Stimulated activated CD8-positive, alpha-beta memory T cell treated with anti-CD3 and anti-CD28 coated beads, Interleukin-2, amount 100 ng/mL, for 1 hour (primary cell): ENCODE measurements around the gene TMPRSS3.

ENCODE experiments used
- DNase-seq, 2 donors: peaks; one replicate each; pipeline ENCODE4 v3.0.0-alpha.2; 2020; ENCODE audit warnings: low read depth in 2 of 2

TMPRSS3 gene

DNA sequence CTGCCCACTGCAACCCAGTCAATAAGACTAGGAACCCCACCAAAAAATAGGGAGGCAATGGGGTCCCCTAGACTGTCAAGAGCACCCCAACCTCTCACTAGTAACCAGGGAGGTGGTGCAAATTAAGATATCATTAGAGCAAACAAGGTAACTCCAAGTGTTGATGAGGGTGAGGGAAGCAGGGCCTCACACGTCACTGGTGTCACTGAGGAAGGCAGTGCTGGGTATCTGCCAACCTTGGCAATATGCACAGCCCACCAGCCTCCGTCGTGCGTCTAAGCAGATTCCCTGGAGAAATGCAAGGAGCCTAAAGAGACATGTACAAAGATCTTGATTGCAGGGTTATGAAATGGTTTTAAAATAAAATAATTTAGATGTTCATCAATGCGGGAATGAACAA, 11.6 kb upstream of the TMPRSS3 start:
- no peak for DNase-seq

- no peak for DNase-seq
Measured at GRCh38 chr21:42406866-42407265, 11.0 kb upstream of the TMPRSS3 start.

- DNase-seq: no peak
Measured at GRCh38 chr21:42406201-42406621, 10.4 kb upstream of the TMPRSS3 start.

GRCh38 chr21:42405064-42406013, 9.5 kb upstream of the TMPRSS3 start:
- DNase-seq: no peak

GRCh38 chr21:42404539-42404938, 8.7 kb upstream of the TMPRSS3 start:
- DNase-seq: no peak

DNA sequence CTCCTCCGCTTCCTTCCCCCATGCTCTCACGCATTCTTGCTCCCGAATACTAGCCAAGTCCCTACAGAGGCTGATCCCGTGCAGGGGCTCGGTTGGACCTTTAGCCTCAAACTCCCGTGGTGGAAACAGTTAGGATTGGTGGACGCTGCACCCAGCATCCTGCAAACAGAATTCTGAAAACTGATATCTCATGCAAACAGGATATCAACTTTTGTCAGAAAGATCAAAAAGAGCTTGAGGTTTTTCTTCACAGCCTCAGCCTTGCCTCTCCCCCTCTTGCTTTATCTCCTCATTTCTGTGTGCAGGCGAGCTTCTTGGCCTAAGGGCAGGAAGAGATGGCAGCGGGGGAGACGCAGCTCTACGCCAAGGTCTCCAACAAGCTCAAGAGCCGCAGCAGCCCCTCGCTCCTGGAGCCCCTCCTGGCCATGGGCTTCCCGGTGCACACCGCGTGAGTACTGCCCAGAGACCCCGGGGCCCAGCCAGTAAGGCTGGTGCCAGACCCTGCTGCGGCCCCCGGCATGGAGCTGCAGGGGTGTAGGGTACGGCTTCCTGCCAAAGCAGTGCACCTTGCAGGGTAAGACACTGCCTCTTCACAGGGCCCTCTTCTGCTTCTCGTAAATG, 7.9 kb upstream of the TMPRSS3 start, which contains the start of gene UBASH3A:
Gene UBASH3A, plus strand, starts transcription at position 292 of the 621 bp plus-strand sequence. Its CDS starts 44 bp downstream, at position 336.
- DNase-seq: no peak

DNA sequence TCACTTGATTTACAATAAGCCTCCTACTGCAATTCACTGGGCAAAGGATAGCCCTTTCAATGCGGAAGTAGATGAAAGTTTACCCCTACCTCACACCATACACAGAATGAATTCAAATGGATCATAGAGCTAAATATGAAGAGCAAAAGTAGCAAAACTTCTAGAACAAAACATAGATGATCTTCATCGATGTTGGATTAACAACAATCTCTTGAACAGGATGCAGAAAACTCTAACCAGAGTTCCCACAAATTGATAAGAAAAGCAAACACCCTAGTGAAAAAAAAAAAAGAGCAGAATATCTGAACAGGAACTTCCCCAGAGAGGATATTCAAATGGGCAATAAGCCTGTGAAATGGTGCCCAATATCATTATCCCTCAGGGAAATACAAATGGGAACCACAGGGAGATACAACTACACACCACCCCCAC, 6.0 kb upstream of the TMPRSS3 start:
- no peak for DNase-seq

GRCh38 chr21:42401154-42401553, 5.3 kb upstream of the TMPRSS3 start:
- DNase-seq: no peak

GRCh38 chr21:42400525-42400924, 4.7 kb upstream of the TMPRSS3 start:
- no peak for DNase-seq

DNA sequence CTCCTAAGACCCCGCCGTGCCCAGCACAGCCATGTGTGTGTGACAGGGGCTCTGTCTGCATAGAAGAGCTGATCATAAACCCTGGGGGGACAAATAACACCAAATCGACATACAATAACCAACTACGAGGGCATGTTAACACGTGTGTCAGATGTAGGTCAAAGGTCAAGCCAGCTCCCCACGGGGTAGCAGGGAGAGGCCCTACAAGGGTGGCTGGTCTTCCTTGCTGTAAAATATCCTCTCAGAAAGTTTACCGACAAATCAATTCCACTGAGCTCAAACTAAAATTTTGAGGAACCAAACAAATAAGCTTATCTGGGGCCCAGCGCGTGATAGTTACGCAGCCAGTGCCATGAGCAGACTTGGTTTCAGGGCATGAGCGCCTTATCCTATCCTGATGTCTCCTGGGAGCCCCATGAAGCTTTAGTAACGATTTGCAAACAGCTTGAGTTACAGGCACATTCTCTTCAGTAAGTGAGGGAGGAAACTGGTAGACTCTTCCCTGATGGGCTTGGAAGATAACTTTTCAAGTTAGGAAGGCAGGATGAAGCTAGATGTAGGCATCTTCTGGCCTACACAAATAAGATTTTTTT, 2.7 kb upstream of the TMPRSS3 start:
- no peak for DNase-seq

GRCh38 chr21:42397746-42398394, 2.0 kb upstream of the TMPRSS3 start:
- no peak for DNase-seq

DNA sequence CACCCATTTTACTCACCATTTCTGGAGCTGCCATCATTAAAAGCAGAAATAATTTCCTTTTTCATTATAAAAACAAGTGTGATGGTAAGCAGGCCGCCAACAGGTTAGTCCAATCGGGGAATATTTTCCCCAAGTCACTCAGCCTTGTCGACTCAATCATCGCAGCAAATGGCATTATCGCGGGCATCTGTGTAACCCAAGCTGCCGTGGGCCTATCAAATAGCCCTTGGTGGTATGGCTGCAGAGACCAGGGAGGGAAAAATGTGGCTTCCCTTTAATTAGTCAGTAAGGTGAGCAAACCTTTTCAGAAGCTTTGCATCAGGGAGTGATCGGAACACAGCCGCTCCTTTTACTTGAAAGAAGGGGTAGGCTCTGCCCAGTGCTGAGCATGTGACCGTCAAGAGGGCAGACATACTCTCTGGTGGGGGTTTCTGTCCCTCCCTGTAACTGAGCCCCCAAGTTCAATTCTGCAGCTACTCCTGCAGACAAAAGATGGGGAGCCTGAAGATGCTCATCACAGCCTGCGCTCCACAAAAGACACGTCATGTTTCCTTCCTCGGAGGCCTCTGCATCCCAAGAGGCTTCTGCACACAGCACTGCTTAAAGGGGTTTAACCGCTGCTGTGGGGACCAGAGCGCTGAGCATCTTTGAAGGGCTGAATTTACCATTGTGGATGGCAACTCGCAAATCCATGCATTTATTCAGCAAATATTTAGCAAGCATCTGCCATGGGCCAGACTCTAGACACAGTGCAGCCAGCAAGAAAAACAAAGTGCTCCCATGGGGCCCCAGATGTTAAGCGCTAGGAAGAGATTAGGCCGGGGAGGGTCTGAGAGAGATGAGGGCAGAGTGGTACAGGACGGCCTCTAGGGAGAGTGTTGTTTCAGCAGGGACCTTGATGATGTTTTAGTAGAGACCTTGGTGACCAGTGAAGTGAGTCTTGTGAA, 1.2 kb upstream of the TMPRSS3 start:
- no peak for DNase-seq

DNA sequence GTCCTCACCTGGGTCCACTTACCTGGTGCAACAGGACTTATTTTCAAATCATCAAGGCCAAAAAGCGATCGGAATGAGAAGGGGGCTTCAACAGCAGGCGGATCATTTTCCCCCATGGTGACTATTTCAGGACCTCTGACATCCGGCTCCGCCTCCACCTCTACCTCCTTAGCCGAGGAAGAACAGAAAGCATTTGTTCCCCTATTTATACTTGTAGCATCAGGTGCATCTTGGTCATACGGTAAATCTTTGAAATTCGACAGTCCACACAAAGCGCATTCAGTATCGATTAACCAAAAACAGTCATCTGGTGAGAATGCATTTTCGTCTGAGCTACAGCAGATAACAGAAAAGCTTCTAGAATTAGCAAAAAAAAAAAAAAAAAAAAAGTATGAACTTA, 550 bp downstream of the TMPRSS3 start:
- DNase-seq: no peak

- DNase-seq: no peak
Measured at GRCh38 chr21:42393443-42393950, 2.4 kb downstream of the TMPRSS3 start.

GRCh38 chr21:42392731-42393442, 3.0 kb downstream of the TMPRSS3 start:
- DNase-seq: no peak

DNA sequence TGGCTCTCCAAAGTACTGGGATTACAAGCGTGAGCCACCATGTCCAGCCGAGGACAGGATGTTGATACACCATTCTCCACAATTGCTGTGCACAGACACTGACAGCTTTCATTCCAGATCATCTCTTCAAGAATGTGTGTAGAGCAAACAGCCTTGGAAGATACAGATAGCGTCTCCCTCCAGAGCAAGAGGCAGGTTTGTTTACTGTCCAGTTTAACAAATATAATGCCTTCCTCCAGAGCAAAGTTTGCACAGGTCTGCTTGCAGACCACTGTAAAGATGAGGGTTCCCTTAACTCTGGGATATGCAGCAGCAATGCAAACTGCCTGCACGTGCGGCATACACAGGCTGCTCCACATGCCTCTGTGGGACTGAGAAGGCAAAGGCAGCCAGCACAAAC, 4.6 kb downstream of the TMPRSS3 start:
- no peak for DNase-seq

- no peak for DNase-seq
Measured at GRCh38 chr21:42390696-42391095, 5.2 kb downstream of the TMPRSS3 start.

DNA sequence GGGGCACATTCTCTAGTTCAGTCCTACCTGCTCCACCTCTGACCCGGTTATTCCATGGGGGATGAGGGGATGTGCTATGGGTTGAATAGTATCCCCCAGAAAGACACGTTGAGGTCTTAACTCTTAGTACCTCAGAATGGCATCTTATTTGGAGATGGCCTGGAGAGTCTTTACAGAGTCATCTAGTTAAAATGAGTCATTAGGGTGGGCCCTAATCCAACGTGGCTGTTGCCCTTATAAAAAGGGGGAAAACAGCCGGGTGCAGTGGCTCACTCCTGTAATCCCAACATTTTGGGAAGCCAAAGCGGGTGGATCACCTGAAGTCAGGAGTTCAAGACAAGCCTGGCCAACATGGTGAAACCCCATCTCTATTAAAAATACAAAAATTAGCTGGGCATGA, 5.7 kb downstream of the TMPRSS3 start:
- DNase-seq: no peak

- DNase-seq: no peak
Measured at GRCh38 chr21:42389449-42389835, 6.4 kb downstream of the TMPRSS3 start.
